SIG-M5 (cell line): ENCODE results near the gene STX8.

Source experiments
- DNase-seq: peaks from one replicate; lab custom pipeline; 2025; lab: John Stamatoyannopoulos, UW

Gene STX8

GRCh38 chr17:9239793-9240658 is 335.6 kb downstream of the STX8 start:
- no peak for DNase-seq

- DNase-seq: no peak
These were observed 336.3 kb downstream of the STX8 start for GRCh38 chr17:9239246-9239792.

- no peak for DNase-seq
These were observed 337.0 kb downstream of the STX8 start for GRCh38 chr17:9238340-9239245.

GRCh38 chr17:9237661-9238301 is 337.8 kb downstream of the STX8 start:
- no peak for DNase-seq

- no peak for DNase-seq
These were observed 338.6 kb downstream of the STX8 start for GRCh38 chr17:9237053-9237410.

GRCh38 chr17:9236286-9237052 is 339.2 kb downstream of the STX8 start:
- DNase-seq: no peak

- DNase-seq: no peak
These were observed 340.3 kb downstream of the STX8 start for GRCh38 chr17:9235346-9235745.

GRCh38 chr17:9234389-9234945 is 341.2 kb downstream of the STX8 start:
- DNase-seq: no peak

GRCh38 chr17:9233761-9234160 is 341.9 kb downstream of the STX8 start:
- no peak for DNase-seq

- no peak for DNase-seq
These were observed 342.4 kb downstream of the STX8 start for GRCh38 chr17:9233271-9233599.

- DNase-seq: no peak
These were observed 342.9 kb downstream of the STX8 start for GRCh38 chr17:9232591-9233270.

- DNase-seq: no peak
These were observed 343.5 kb downstream of the STX8 start for GRCh38 chr17:9232155-9232475.

- DNase-seq: no peak
These were observed 344.0 kb downstream of the STX8 start for GRCh38 chr17:9231449-9232154.

- DNase-seq: no peak
These were observed 344.8 kb downstream of the STX8 start for GRCh38 chr17:9230861-9231260.

- DNase-seq: no peak
These were observed 345.3 kb downstream of the STX8 start for GRCh38 chr17:9230346-9230745.

GRCh38 chr17:9229826-9230201 is 345.8 kb downstream of the STX8 start:
- DNase-seq: no peak

- no peak for DNase-seq
These were observed 346.3 kb downstream of the STX8 start for GRCh38 chr17:9229160-9229825.

GRCh38 chr17:9228408-9229159 is 347.0 kb downstream of the STX8 start:
- no peak for DNase-seq

- no peak for DNase-seq
These were observed 347.7 kb downstream of the STX8 start for GRCh38 chr17:9227819-9228407.
